Cardiac muscle cell (in vitro differentiated cells and primary cell): Measurements from ENCODE around the gene DDX10. TPM values are rescaled to one million over a fixed set of nuclear protein-coding genes. Genes with fewer than 3 reads are reported as not detected.

Source experiments
- DNase-seq, 2 donors: peaks; one replicate each; pipeline versions ENCODE4 v3.0.0 to v3.0.0-alpha.2; 2010 to 2017; ENCODE audit warnings: low read depth in 1 of 2, low spot score in 1 of 2
- H3K27ac ChIP-seq: fragments of 200-600 bp; sonication (generic); 2 replicates; pipeline ENCODE4 v1.5.1; 2016
- H3K27me3 ChIP-seq: fragments of 200-600 bp; sonication (generic); 2 replicates; pipeline ENCODE4 v1.6.0; 2016; ENCODE audit warnings: control low read depth
- H3K36me3 ChIP-seq: fragments of 200-600 bp; sonication (generic); 2 replicates; pipeline ENCODE4 v1.5.1; 2016; ENCODE audit warnings: control low read depth
- H3K4me1 ChIP-seq: fragments of 200-600 bp; sonication (generic); 2 replicates; pipeline ENCODE4 v1.8.1; 2017; ENCODE audit warnings: low read depth, mild to moderate bottlenecking, mixed run types
- H3K4me3 ChIP-seq: fragments of 200-600 bp; sonication (generic); 2 replicates; pipeline ENCODE4 v1.5.1; 2016; ENCODE audit warnings: mild to moderate bottlenecking
- H3K9me3 ChIP-seq: fragments of 200-600 bp; sonication (generic); 2 replicates; pipeline ENCODE4 v1.5.1; 2017; ENCODE audit warnings: low read depth, mild to moderate bottlenecking, control low read depth
- CTCF ChIP-seq: IDR thresholded peaks from 2 replicates; pipeline ENCODE4 v1.5.1; 2012; ENCODE audit warnings: low read depth, mild to moderate bottlenecking, low read length
- polyA plus RNA-seq: library from polyadenylated mRNA; unstranded; fragments of >200 nt; fragmentation: Nextera tagmentation; extraction: Ambion mirVana; gene quantifications from 2 replicates; pipeline ENCODE4 v1.2.1, GENCODE V29; 2016
- total RNA-seq: library from RNA; depleted of rRNA; stranded (reverse); fragments of >200 nt; gene quantifications from 2 replicates; pipeline ENCODE4 v1.2.3, GENCODE V29; 2016

DDX10 gene
- total and polyA plus RNA-seq, 2 experiments from 2014 or later: 16.0 to 17.9 TPM

- no peaks in the 10 kb centered on the region for H3K9me3 ChIP-seq
- H3K36me3 ChIP-seq: no peaks in the 10 kb centered on the region
- no peak overlapping the region for H3K4me3 ChIP-seq
- no peak overlapping the region for H3K27ac ChIP-seq
- H3K4me1 ChIP-seq: no peaks in the 10 kb centered on the region
- no peak for TF ChIP-seq CTCF
- no peaks in the 10 kb centered on the region for H3K27me3 ChIP-seq
- DNase-seq: peak in 1 of 2 donors; percentile 37
Measured at GRCh38 chr11:108897071-108897481, 232.2 kb downstream of the DDX10 start.

GRCh38 chr11:108897916-108898315, 233.0 kb downstream of the DDX10 start:
- H3K4me1 ChIP-seq: no peaks in the 10 kb centered on the region
- no peak for DNase-seq
- TF ChIP-seq CTCF: no peak
- H3K9me3 ChIP-seq: no peaks in the 10 kb centered on the region
- H3K36me3 ChIP-seq: no peaks in the 10 kb centered on the region
- H3K27ac ChIP-seq: no peak overlapping the region
- H3K4me3 ChIP-seq: no peak overlapping the region
- no peaks in the 10 kb centered on the region for H3K27me3 ChIP-seq

GRCh38 chr11:108901359-108901758, 236.5 kb downstream of the DDX10 start:
- Histone ChIP-seq H3K36me3 (no peaks in the 10 kb centered on the region), H3K27ac (no peak overlapping the region), H3K4me1 (no peaks in the 10 kb centered on the region), H3K27me3 (no peaks in the 10 kb centered on the region), H3K4me3 (no peak overlapping the region), H3K9me3 (no peaks in the 10 kb centered on the region)
- no peak for DNase-seq
- TF ChIP-seq CTCF: no peak

- no peaks in the 10 kb centered on the region for H3K36me3 ChIP-seq
- H3K9me3 ChIP-seq: no peaks in the 10 kb centered on the region
- no peak for TF ChIP-seq CTCF
- H3K4me3 ChIP-seq: no peak overlapping the region
- H3K27ac ChIP-seq: no peak overlapping the region
- no peaks in the 10 kb centered on the region for H3K4me1 ChIP-seq
- no peak for DNase-seq
- no peaks in the 10 kb centered on the region for H3K27me3 ChIP-seq
Measured at GRCh38 chr11:108902027-108902469, 237.2 kb downstream of the DDX10 start.

GRCh38 chr11:108904480-108904879, 239.6 kb downstream of the DDX10 start:
- no peak for TF ChIP-seq CTCF
- no peaks in the 10 kb centered on the region for H3K4me1 ChIP-seq
- DNase-seq: no peak
- H3K27ac ChIP-seq: no peak overlapping the region
- H3K27me3 ChIP-seq: no peaks in the 10 kb centered on the region
- no peaks in the 10 kb centered on the region for H3K9me3 ChIP-seq
- no peak overlapping the region for H3K4me3 ChIP-seq
- H3K36me3 ChIP-seq: no peaks in the 10 kb centered on the region

- H3K4me3 ChIP-seq: no peak overlapping the region
- H3K27me3 ChIP-seq: no peaks in the 10 kb centered on the region
- peak in 1 of 2 donors; percentile 54 for DNase-seq
- H3K9me3 ChIP-seq: no peaks in the 10 kb centered on the region
- H3K4me1 ChIP-seq: no peaks in the 10 kb centered on the region
- H3K36me3 ChIP-seq: no peaks in the 10 kb centered on the region
- no peak overlapping the region for H3K27ac ChIP-seq
- TF ChIP-seq CTCF: no peak
Measured at GRCh38 chr11:108906329-108906728, 241.5 kb downstream of the DDX10 start.
